NCI-H1417 treated with DMSO at 0.1 percent for 48 hours (cell line): ENCODE data around the gene OR5D16.
"Not testable (repeated sequence)": the region's sequence is repeated elsewhere in the genome, so short reads cannot be mapped to it uniquely, and the experiment has no call there.

Experiments
- DNase-seq: peaks from one replicate; lab custom pipeline; 2025; lab: John Stamatoyannopoulos, UW

Gene OR5D16

DNA sequence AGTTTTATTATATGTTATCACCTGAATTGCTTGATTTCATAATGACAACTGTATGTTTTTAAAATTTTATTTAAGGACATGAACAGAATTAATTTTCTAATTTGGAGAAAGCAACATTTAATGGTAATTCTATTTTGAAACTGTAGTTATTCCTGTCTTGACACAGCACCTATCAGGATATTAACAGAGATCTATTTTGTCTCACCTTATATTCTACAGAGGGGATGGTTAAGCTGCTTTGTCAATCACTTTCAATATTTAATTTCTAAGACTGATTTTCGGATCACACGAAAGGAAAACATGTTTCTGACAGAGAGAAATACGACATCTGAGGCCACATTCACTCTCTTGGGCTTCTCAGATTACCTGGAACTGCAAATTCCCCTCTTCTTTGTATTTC is at the start of gene OR5D16:
TSS of gene OR5D16 (plus strand) at position 301 of the 400 bp plus-strand sequence. CDS start at position 301, 0 bp downstream.
- no peak for DNase-seq

DNA sequence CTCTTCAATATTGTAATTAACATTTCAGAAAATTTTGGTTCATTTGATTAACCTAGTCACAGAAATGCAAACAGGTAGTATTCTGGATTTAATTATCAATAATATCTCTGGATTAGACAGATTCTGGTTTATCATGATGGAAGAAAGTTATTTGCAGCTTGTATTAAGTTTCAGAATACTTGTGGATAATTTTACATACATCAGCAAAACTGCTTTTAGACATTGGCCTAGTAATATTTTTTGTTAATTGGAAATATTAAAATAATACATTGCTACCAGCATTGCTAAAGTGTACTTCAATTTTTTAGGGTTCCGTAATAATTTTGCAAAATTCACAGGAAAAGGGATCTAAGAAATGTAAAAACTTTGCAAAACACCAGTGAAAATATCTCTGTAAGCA is 46.9 kb upstream of the OR5D16 start:
- DNase-seq, result no peak

DNA sequence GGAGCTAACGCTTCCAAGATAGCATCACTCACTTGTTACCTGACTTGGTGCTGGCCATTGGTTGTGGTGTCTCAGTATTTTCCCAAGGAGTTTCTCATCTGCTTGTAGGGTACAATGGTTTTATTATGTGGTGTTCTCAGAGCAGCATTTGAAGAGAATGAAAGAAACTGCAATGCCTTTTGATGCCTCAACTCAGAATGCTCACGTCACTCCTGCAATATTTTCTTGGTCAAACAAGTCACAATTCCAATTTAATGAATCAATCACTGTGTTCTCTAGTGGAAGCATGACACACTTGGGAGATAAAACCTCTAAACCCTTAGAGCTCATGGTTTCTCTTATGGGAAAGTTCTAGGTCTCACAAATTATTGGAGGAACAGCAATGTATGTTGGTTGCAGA is 45.2 kb upstream of the OR5D16 start:
- no peak for DNase-seq

DNA sequence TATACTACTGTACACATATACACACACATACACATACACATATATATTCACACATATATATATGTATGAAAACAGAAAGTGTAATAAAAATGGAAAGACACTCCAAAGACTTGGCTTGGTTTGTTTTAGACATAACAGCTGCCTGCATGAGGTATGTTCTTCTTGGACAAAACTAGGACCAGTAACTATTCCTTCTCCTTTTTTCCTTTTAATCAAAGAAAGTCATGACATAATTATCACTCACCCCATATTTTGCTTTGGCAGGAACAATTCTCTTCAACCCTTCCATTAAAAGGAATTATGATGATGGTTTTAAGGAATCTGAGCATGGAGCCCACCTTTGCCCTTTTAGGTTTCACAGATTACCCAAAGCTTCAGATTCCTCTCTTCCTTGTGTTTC is 43.3 kb upstream of the OR5D16 start, which contains the start of gene OR5D14:
TSS of gene OR5D14 (plus strand) at position 301 of the 400 bp plus-strand sequence. CDS start at position 301, 0 bp downstream.
- DNase-seq, result no peak

DNA sequence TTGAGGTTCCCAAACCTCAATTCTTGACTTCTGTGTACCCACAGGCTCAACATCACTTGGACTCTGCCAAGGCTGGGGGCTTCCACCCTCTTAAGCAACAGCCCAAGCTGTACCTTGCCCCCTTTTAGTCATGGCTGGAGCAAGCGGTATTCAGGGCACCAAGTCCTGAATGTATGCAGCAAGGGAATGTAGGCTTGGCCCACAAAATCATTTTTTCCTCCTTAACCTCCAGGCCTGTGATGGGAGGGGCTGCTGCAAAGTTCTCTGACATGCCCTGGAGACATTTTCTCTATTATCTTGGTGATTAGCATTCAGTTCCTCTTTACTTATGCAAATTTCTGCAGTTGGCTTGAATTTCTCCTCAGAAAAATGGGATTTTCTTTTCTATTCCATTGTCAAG is 32.3 kb upstream of the OR5D16 start:
- DNase-seq, result no peak

DNA sequence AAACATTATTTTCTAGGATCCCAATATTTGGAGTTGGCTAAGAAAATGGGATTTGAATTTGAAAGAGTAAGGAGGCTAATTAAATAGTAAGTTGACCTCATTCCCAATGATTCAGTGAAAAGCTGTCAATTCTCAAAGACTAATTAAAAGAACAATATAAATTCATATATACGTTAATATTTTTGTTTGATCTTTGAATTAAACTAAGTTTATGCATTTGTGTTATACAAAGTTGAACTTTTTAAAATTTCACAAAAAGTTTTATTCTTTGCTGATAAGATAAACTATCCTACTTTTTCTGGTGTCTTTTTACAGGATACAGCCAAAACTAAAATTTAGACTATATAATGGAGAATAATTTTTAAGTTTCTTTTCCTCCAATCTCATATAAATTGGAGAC is 27.5 kb upstream of the OR5D16 start, which contains the start of gene OR5L1:
TSS of gene OR5L1 (plus strand) at position 301 of the 400 bp plus-strand sequence. CDS start 100 bp downstream, outside the sequence.
- DNase-seq, result no peak

DNA sequence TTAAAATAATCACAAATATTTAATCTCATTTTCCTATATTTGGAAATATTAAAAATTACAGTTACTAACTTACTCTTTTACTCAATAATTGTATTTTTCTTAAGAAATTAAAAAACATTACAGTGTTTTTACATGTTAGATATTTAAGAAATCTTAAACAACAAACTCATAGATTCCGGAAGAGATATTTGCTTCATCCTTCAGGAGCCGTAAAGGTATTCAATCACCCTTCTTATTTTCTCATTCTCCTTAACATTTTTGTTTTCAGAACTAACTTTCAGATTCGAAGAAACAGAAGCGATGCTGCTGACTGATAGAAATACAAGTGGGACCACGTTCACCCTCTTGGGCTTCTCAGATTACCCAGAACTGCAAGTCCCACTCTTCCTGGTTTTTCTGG is 19.2 kb upstream of the OR5D16 start, which contains the start of gene OR5D18:
TSS of gene OR5D18 (plus strand) at position 301 of the 400 bp plus-strand sequence. CDS start at position 301, 0 bp downstream.
- no peak for DNase-seq

DNA sequence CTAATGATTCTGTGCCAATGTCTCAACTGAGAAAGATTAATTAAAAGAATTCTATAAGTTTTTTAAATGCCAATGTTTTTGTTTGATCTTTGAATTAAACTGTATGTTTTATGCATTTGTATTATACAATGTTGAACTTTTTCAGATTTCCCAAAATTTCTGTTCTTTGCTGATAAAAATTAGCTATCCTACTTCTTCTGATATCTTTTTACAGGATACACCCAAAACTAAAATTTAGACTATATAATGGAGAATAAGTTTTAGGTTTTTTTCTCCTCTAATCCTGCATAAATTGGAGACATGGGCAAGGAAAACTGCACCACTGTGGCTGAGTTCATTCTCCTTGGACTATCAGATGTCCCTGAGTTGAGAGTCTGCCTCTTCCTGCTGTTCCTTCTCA is 11.6 kb upstream of the OR5D16 start, which contains the start of gene OR5L2:
TSS of gene OR5L2 (plus strand) at position 301 of the 400 bp plus-strand sequence. CDS start at position 301, 0 bp downstream.
- DNase-seq, result no peak

DNA sequence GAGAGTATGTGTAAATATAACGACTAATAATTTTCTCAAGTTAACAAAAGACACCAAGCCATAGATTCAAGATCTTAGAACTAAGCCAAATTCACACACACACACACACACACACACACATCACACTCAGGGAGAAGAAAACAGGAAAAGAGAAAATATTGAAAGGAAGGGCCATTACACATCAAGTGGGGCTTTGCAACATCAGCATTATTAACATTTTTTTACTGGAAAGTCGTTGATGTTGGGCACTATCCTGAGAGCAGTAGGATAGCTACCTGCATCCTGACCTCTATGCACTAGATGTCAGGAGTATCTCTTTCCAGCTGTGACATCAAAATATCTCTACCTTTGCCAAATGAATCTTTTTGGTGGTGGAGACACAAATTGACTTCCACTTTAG is 8.9 kb downstream of the OR5D16 start:
- DNase-seq, result no peak

DNA sequence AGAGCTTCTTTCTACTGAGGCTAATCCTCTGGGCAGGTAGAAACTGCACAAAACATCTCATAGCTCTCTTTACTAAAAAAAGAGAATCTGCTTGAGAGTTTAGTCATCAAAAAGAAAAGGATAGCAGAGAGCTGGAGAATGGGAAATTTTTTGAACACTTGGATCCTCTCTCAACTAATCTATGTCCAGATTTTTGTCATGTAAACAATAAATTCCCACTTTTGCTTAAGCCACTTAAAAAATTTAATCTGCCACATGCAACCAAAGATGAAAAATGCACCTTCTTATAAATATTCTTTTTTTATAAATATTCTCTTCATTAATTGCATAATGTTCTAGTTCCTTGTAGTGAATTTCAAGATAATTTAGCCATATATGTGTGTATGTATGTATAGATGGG is 10.5 kb downstream of the OR5D16 start:
- no peak for DNase-seq

DNA sequence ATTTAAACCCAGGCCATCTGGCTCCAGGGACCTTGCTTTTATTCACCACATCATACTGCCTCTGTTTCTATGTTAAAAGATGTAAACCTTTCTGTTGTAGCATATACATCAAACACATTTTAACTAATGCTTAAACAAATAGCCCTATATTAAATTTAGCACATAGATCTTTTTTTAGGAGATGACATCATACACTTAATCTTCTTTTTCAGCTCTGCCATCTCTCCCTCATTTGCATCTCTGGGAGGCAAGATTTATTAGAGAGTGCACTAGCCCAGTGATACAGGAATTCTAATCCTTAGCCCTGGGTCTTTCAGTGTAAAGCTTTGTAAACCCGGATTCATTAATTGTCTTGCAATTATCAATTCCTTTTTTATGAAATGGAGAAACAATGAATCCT is 13.6 kb downstream of the OR5D16 start:
- DNase-seq, result no peak

DNA sequence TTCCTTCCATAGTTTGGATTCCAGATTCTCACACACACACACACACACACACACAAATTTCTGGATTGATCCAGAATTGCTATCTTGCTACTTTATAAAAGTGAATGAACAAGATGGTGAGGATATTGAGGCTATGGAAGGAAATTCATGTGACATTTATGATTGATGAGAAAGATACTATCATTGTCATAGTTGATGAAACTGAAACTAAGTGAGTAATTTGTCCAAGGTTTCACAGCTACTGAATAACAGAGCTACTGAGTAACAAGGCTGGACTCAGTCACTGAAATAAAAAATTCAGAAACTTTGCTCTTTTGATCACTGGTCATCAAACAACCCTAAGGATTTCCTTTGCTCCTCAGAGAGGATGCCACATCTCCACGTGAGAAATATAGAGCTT is 16.2 kb downstream of the OR5D16 start:
- DNase-seq, result no peak

DNA sequence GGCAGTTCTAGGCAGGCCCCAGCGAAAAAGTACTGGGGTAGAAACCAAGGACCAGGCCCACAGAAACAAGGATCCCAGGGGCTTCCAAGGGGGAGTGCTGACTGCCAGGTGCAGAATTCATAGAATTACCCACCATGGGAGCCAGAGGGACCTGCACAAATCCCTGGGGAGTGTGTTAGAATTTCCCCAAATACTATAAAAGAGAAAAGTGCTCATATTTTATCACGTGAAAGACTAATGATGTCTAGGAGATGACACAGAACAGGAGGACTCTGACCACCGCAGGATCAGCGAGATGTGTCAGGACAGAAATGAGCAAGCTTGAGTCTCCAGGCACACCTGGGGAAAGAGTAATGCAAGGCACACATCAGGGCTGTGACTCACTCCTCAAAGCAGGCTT is 28.8 kb downstream of the OR5D16 start:
- DNase-seq, result not testable (repeated sequence)

DNA sequence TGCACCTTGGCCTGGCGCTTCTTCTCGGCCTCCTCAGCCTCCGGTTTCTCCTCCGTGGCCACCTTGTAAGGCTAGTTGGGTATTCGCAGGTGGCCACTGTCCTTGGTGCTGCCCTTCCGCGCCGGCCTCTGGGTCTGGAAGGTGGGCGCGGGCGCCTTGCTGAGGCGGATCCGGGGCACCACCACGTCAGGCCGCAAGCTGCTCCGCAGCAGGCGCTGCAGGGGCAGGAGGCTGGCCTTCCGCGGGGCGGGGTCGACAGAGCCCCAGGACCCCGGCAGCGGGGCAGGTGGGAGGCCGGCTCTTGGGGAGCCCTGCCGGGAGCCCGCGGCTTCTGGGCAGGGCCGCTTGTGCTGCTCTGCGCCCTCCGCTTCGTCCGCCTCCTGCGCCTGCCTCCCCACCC is 34.2 kb downstream of the OR5D16 start:
- not testable (repeated sequence) for DNase-seq

DNA sequence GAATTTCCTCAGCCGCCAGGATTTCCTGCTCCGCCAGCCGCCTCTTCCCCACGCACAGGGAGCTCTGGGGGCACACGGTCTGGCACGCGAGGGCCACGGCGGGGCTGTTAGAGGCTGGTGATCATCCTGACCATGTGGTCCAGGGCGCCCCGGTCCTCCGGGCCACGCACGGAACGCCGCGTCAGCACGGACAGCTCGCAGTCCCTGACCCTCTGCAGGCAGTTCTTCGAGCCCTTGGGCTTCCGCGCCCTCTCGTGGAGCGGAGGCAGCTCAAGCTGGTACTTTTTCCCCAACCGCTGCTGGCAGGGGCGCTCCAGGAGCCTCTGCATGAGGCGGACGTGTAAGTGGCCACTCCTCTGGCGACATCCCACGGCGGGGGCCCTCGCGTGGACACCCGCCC is 34.6 kb downstream of the OR5D16 start:
- not testable (repeated sequence) for DNase-seq

DNA sequence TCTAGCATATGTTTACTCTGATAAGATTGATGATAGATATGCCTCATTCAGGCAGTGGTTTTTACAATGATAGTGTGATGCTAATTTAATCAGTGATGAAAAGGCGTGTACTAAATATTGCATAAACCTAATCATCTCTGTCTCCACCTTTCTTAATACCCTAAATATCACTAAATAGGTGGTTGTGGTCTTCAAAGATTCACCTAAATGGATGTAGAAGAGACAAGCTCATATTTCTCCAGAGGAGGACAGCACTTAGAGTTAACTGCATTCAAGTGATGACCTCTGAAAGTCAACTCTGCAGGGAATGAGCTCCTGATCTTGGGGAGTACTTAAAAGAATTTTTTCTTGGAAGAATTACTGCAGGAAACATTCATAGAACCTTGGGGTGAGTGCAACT is 44.4 kb downstream of the OR5D16 start, which contains the start of gene TRIM51:
TSS of gene TRIM51 (plus strand) at position 301 of the 400 bp plus-strand sequence. CDS start 2,132 bp downstream, outside the sequence.
- not testable (repeated sequence) for DNase-seq

DNA sequence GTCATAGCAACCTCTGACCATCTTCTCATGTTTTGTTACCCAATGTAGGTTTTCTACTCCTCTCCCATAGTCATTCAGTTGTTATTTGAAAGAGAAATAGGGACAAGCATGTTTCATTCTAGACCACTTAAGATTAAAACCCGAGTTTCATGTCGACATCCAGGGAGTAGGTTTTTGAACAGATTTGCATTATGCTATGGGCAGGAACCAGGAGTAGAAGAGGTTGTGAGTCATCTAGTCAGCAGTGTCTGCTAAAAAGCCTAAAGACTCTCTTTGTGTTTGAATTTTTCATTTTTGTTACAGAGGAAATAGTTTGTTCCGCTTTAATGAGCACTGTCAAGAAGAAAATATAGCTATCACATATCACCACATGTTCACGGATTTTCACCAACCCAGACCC is 46.4 kb downstream of the OR5D16 start:
- DNase-seq, result not testable (repeated sequence)

DNA sequence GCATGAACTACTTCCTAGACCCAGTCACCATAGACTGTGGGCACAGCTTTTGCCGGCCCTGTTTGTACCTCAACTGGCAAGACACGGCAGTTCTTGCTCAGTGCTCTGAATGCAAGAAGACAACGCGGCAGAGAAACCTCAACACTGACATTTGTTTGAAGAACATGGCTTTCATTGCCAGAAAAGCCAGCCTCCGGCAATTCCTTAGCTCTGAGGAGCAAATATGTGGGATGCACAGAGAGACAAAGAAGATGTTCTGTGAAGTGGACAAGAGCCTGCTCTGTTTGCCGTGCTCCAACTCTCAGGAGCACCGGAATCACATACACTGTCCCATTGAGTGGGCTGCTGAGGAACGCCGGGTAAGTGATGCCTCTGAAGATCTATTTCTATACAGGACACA is 46.9 kb downstream of the OR5D16 start:
- DNase-seq, result not testable (repeated sequence)
